ENCODE data around the gene CDYL2.

- TF ChIP-seq CTCF (IDR thresholded peaks at IDR 0.05 in 4 of 5, conservative IDR thresholded peaks at IDR 0.05 in 1 of 5): no peak
- no peak for TF ChIP-seq POLR2A (IDR thresholded peaks at IDR 0.05)
Measured at GRCh38 chr16:80583466-80583865, 220.9 kb downstream of the CDYL2 start.
